ENCODE results near the gene IDE. TPM values are rescaled to one million over a fixed set of nuclear protein-coding genes. Genes with fewer than 3 reads are reported as not detected.
"Not testable (repeated sequence)": the region's sequence is repeated elsewhere in the genome, so short reads cannot be mapped to it uniquely, and the experiment has no call there.

The IDE gene
- total and polyA plus RNA-seq, 8 donors, result 6.9 to 62.4 (median 18.1) TPM

- H3K27ac ChIP-seq, result no peak overlapping the region
- intact Hi-C loops (cut with DNase I; ENCODE audit: low total_unique reads), result no loop called here
- H3K4me1 ChIP-seq, result no peaks in the 10 kb centered on the region
- TF ChIP-seq EP300 (IDR thresholded peaks at IDR 0.05) (no peak), POLR2AphosphoS5 (IDR thresholded peaks at IDR 0.05) (no peak), CTCF (IDR thresholded peaks at IDR 0.05) (no peak), POLR2A (IDR thresholded peaks at IDR 0.05) (no peak)
- WGBS, 5 donors, result 93 to 98% (median 95%) methylated on average over 2 of the region's 2 CpGs
- H3K9me3 ChIP-seq, result no peaks in the 10 kb centered on the region
- no peaks in the 10 kb centered on the region for H3K27me3 ChIP-seq
- H3K4me3 ChIP-seq, result no peak overlapping the region
- peaks cover 9 to 73% (median 65%) of the 10 kb centered on the region in 4 donors for H3K36me3 ChIP-seq
- DNase-seq, result no peak
Observed at GRCh38 chr10:92450896-92451295, 123.0 kb downstream of the IDE start.

GRCh38 chr10:92440578-92440977 lies 133.3 kb downstream of the IDE start:
- H3K9me3 ChIP-seq, result no peaks in the 10 kb centered on the region
- DNase-seq, result no peak
- no peaks in the 10 kb centered on the region for H3K4me1 ChIP-seq
- WGBS, 5 donors, result 87 to 97% (median 95%) methylated on average over 5 of the region's 5 CpGs
- no peaks in the 10 kb centered on the region for H3K27me3 ChIP-seq
- intact Hi-C loops (cut with DNase I; ENCODE audit: low total_unique reads), result no loop called here
- H3K4me3 ChIP-seq, result no peak overlapping the region
- no peak overlapping the region for H3K27ac ChIP-seq
- TF ChIP-seq EP300 (IDR thresholded peaks at IDR 0.05) (no peak), POLR2AphosphoS5 (IDR thresholded peaks at IDR 0.05) (no peak), POLR2A (IDR thresholded peaks at IDR 0.05) (no peak), CTCF (IDR thresholded peaks at IDR 0.05) (no peak)
- H3K36me3 ChIP-seq, result no peaks in the 10 kb centered on the region

- DNase-seq, result no peak
- H3K9me3 ChIP-seq, result no peaks in the 10 kb centered on the region
- no peaks in the 10 kb centered on the region for H3K36me3 ChIP-seq
- 94 to 97% (median 95%) methylated on average over 6 of the region's 6 CpGs for WGBS, 5 donors
- TF ChIP-seq POLR2A (IDR thresholded peaks at IDR 0.05) (no peak), CTCF (IDR thresholded peaks at IDR 0.05) (no peak), POLR2AphosphoS5 (IDR thresholded peaks at IDR 0.05) (no peak), EP300 (IDR thresholded peaks at IDR 0.05) (no peak)
- H3K27ac ChIP-seq, result no peak overlapping the region
- H3K27me3 ChIP-seq, result no peaks in the 10 kb centered on the region
- H3K4me1 ChIP-seq, result no peaks in the 10 kb centered on the region
- intact Hi-C loops (cut with DNase I; ENCODE audit: low total_unique reads), result loop anchor here (5.0 kb wide), 1 partner anchor 356 kb away; no protein-coding TSS in a partner anchor
- no peak overlapping the region for H3K4me3 ChIP-seq
Observed at GRCh38 chr10:92438220-92438619, 135.7 kb downstream of the IDE start.

- no peak for TF ChIP-seq EP300 (IDR thresholded peaks at IDR 0.05)
- no peak for TF ChIP-seq POLR2A (IDR thresholded peaks at IDR 0.05)
- TF ChIP-seq CTCF (IDR thresholded peaks at IDR 0.05), result no peak
- no peak for TF ChIP-seq POLR2AphosphoS5 (IDR thresholded peaks at IDR 0.05)
- Histone ChIP-seq H3K9me3 (no peaks in the 10 kb centered on the region), H3K4me3 (no peak overlapping the region), H3K4me1 (no peaks in the 10 kb centered on the region), H3K27ac (no peak overlapping the region), H3K27me3 (no peaks in the 10 kb centered on the region), H3K36me3 (no peaks in the 10 kb centered on the region)
- no peak for DNase-seq
- intact Hi-C loops (cut with DNase I; ENCODE audit: low total_unique reads), result loop anchor here (5.0 kb wide), 1 partner anchor 354 kb away; no protein-coding TSS in a partner anchor
- 86 to 90% (median 88%) methylated on average over 5 of the region's 5 CpGs for WGBS, 5 donors
Observed at GRCh38 chr10:92436611-92437010, 137.3 kb downstream of the IDE start.

GRCh38 chr10:92436065-92436464 lies 137.8 kb downstream of the IDE start:
- H3K27ac ChIP-seq, H3K4me1 ChIP-seq, H3K36me3 ChIP-seq, H3K9me3 ChIP-seq, H3K4me3 ChIP-seq, DNase-seq, H3K27me3 ChIP-seq: not testable (repeated sequence)
- WGBS, 5 donors, result 76 to 95% (median 89%) methylated on average over 5 of the region's 5 CpGs
- intact Hi-C loops (cut with DNase I; ENCODE audit: low total_unique reads), result loop anchor here (5.0 kb wide), 1 partner anchor 354 kb away; no protein-coding TSS in a partner anchor
